SK-N-SH treated with all-trans-retinoic acid at 6 μM for 48 hours (cell line): ENCODE data around the gene AIG1.

ENCODE experiments used
- ATAC-seq: fragments of 200-7000 bp; cut with Tn5 transposase; 3 replicates; pipeline ENCODE4 v1.9.1; 2020; ENCODE audit warnings: mild to moderate bottlenecking, moderate library complexity
- ARNTL ChIP-seq: fragments of 450-650 bp; formaldehyde crosslinking; IDR thresholded peaks from 2 replicates; pipeline ENCODE4 v1.5.0; 2020; ENCODE audit warnings: low read depth, mild to moderate bottlenecking, moderate library complexity, borderline replicate concordance
- BACH2 ChIP-seq: fragments of 250-450 bp; sonication (Bioruptor Pico); IDR thresholded peaks from 2 replicates; pipeline ENCODE4 v1.9.0; 2021; ENCODE audit warnings: mild to moderate bottlenecking, borderline replicate concordance
- CSDC2 ChIP-seq: fragments of 250-450 bp; sonication (Bioruptor Pico); IDR thresholded peaks from 2 replicates; pipeline ENCODE4 v1.5.0; 2020; ENCODE audit warnings: mild to moderate bottlenecking, moderate library complexity
- CSRNP3 ChIP-seq: fragments of 250-450 bp; sonication (Bioruptor Pico); IDR thresholded peaks from 2 replicates; pipeline ENCODE4 v1.5.1; 2021; ENCODE audit warnings: mild to moderate bottlenecking, moderate library complexity
- ESRRG ChIP-seq: fragments of 250-450 bp; sonication (Bioruptor Pico); IDR thresholded peaks from 2 replicates; pipeline ENCODE4 v1.6.1; 2021; ENCODE audit warnings: mild to moderate bottlenecking
- GLIS3 ChIP-seq: fragments of 250-450 bp; sonication (Bioruptor Pico); IDR thresholded peaks from 2 replicates; pipeline ENCODE4 v1.5.0; 2020; ENCODE audit warnings: mild to moderate bottlenecking, moderate library complexity
- ISL1 ChIP-seq: fragments of 250-450 bp; sonication (Bioruptor Pico); IDR thresholded peaks from 2 replicates; pipeline ENCODE4 v2.1.2; 2022; ENCODE audit warnings: mild to moderate bottlenecking, moderate library complexity
- OSR1 ChIP-seq: fragments of 250-450 bp; sonication (Bioruptor Pico); IDR thresholded peaks from 2 replicates; pipeline ENCODE4 v1.8.0; 2022; ENCODE audit warnings: moderate library complexity, mild to moderate bottlenecking, inconsistent platforms
- PPARA ChIP-seq: fragments of 250-450 bp; sonication (Bioruptor Pico); IDR thresholded peaks from 2 replicates; pipeline ENCODE4 v1.5.0; 2020; ENCODE audit warnings: mild to moderate bottlenecking, borderline replicate concordance
- SNAI2 ChIP-seq: fragments of 250-450 bp; sonication (Bioruptor Pico); IDR thresholded peaks from 2 replicates; pipeline ENCODE4 v1.5.0; 2020; ENCODE audit warnings: mild to moderate bottlenecking, moderate library complexity
- TCF4 ChIP-seq: fragments of 250-450 bp; sonication (Bioruptor Pico); IDR thresholded peaks from 2 replicates; pipeline ENCODE4 v1.8.0; 2021; ENCODE audit warnings: mild to moderate bottlenecking, moderate library complexity, borderline replicate concordance
- TOX ChIP-seq: fragments of 250-450 bp; sonication (Bioruptor Pico); IDR thresholded peaks from 2 replicates; pipeline ENCODE4 v1.8.0; 2021; ENCODE audit warnings: mild to moderate bottlenecking, moderate library complexity, borderline replicate concordance
- ZFP3 ChIP-seq: fragments of 250-450 bp; sonication (Bioruptor Pico); IDR thresholded peaks from 2 replicates; pipeline ENCODE4 v1.5.0; 2020; ENCODE audit warnings: mild to moderate bottlenecking, moderate library complexity
- ZFP30 ChIP-seq: fragments of 450-650 bp; formaldehyde crosslinking; IDR thresholded peaks from 2 replicates; pipeline ENCODE4 v1.5.0; 2022; ENCODE audit warnings: mild to moderate bottlenecking, moderate library complexity
- ZNF565 ChIP-seq: fragments of 450-650 bp; formaldehyde crosslinking; conservative IDR thresholded peaks from 2 replicates; pipeline ENCODE4 v1.5.0; 2020; ENCODE audit warnings: low read depth, mild to moderate bottlenecking, moderate library complexity
- ZNF70 ChIP-seq: fragments of 450-650 bp; formaldehyde crosslinking; IDR thresholded peaks from 2 replicates; pipeline ENCODE4 v1.5.0; 2020; ENCODE audit warnings: mild to moderate bottlenecking, moderate library complexity
- ZNF8 ChIP-seq: fragments of 450-650 bp; formaldehyde crosslinking; IDR thresholded peaks from 2 replicates; pipeline ENCODE4 v1.5.0; 2020; ENCODE audit warnings: mild to moderate bottlenecking, moderate library complexity
- TF ChIP-seq, protein P1 (sequence below): fragments of 250-450 bp; sonication (Bioruptor Pico); IDR thresholded peaks from 2 replicates; pipeline ENCODE4 v1.8.0; 2020; ENCODE audit warnings: mild to moderate bottlenecking, moderate library complexity, borderline replicate concordance
- TF ChIP-seq, protein P2 (sequence below): fragments of 250-450 bp; sonication (Bioruptor Pico); IDR thresholded peaks from 2 replicates; pipeline ENCODE4 v1.5.0; 2020; ENCODE audit warnings: mild to moderate bottlenecking, moderate library complexity
- TF ChIP-seq, protein P3 (sequence below): fragments of 250-450 bp; sonication (Bioruptor Pico); IDR thresholded peaks from 2 replicates; pipeline ENCODE4 v1.8.0; 2021; ENCODE audit warnings: low read depth, mild to moderate bottlenecking, moderate library complexity, borderline replicate concordance
- TF ChIP-seq, protein P4 (sequence below): fragments of 250-450 bp; sonication (Bioruptor Pico); IDR thresholded peaks from 2 replicates; pipeline ENCODE4 v1.5.1; 2020; ENCODE audit warnings: low read depth, mild to moderate bottlenecking, moderate library complexity

AIG1 gene

DNA sequence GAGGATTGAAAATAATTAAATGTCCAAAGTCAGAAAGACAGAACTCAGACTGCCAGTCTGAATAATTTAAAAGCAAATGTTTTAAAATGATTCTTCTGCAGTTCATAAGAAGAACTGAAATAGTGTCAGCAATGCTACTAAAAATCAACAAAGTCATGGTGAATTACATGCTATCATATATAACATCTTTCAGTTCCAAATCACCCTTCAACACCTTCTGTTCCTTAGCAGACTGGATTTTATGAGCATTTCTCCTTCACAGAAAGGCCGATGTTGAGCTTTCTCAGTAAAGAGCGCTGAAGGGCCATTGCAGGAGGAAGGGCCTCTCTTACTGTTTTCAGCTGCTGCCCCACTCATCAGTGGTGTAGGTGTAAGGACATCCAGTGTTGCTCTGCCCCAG, 63.3 kb downstream of the AIG1 start (continued):
- TF ChIP-seq, protein P1, sequence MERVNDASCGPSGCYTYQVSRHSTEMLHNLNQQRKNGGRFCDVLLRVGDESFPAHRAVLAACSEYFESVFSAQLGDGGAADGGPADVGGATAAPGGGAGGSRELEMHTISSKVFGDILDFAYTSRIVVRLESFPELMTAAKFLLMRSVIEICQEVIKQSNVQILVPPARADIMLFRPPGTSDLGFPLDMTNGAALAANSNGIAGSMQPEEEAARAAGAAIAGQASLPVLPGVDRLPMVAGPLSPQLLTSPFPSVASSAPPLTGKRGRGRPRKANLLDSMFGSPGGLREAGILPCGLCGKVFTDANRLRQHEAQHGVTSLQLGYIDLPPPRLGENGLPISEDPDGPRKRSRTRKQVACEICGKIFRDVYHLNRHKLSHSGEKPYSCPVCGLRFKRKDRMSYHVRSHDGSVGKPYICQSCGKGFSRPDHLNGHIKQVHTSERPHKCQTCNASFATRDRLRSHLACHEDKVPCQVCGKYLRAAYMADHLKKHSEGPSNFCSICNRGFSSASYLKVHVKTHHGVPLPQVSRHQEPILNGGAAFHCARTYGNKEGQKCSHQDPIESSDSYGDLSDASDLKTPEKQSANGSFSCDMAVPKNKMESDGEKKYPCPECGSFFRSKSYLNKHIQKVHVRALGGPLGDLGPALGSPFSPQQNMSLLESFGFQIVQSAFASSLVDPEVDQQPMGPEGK (CRISPR knock-in tag), result no peak
- TF ChIP-seq, all 23 proteins: peak for 0

DNA sequence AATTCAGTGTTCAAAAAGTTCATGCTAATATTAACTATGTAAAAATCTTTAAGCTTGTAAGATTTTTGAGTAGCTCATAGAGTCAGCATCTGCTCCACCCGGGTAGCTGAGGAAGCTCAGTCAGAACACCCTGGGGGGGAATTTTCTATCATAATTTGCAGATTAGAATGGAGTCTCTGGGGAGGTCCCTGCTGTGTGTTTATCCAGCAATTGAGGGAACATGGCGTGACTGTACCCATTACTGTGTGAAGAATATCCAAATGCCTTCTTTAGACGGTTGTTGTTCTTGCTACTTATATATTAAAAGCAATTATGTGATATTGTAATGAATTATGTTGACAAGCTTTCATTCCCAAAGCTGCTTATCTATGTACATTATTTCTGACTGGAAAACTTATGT, 64.8 kb downstream of the AIG1 start:
- no peak for ATAC-seq
- TF ChIP-seq CSRNP3 (CRISPR knock-in tag), result no peak
- TF ChIP-seq TOX (CRISPR knock-in tag), result no peak
- TF ChIP-seq GLIS3, result no peak
- TF ChIP-seq OSR1 (CRISPR knock-in tag), result no peak
- no peak for TF ChIP-seq ESRRG (CRISPR knock-in tag)

- TF ChIP-seq, protein P2, sequence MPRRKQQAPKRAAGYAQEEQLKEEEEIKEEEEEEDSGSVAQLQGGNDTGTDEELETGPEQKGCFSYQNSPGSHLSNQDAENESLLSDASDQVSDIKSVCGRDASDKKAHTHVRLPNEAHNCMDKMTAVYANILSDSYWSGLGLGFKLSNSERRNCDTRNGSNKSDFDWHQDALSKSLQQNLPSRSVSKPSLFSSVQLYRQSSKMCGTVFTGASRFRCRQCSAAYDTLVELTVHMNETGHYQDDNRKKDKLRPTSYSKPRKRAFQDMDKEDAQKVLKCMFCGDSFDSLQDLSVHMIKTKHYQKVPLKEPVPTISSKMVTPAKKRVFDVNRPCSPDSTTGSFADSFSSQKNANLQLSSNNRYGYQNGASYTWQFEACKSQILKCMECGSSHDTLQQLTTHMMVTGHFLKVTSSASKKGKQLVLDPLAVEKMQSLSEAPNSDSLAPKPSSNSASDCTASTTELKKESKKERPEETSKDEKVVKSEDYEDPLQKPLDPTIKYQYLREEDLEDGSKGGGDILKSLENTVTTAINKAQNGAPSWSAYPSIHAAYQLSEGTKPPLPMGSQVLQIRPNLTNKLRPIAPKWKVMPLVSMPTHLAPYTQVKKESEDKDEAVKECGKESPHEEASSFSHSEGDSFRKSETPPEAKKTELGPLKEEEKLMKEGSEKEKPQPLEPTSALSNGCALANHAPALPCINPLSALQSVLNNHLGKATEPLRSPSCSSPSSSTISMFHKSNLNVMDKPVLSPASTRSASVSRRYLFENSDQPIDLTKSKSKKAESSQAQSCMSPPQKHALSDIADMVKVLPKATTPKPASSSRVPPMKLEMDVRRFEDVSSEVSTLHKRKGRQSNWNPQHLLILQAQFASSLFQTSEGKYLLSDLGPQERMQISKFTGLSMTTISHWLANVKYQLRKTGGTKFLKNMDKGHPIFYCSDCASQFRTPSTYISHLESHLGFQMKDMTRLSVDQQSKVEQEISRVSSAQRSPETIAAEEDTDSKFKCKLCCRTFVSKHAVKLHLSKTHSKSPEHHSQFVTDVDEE (CRISPR knock-in tag), result no peak
- peak; percentile 38; the same call in 1 of the 2 replicates for TF ChIP-seq ISL1
- TF ChIP-seq ZFP3 (CRISPR knock-in tag), result no peak
- TF ChIP-seq PPARA (CRISPR knock-in tag), result no peak
- ATAC-seq, result peak; percentile 44
These were observed 65.3 kb downstream of the AIG1 start for GRCh38 chr6:143125864-143126573.

DNA sequence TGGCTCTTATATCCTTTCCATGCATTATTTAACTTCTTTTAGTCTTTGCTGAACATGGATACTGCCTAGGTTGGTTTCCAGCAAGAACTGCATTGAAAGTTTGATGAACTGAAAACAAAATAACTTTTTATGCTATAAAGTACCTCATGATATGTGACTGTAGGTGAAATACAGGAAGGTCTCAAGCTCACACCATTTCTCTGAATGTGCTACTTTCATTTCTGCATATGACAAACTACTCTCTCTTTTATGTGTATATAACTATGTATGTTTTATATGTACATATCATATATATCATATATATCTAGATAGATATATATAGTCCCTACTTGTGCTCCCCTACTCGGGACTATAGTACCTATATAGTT, 65.9 kb downstream of the AIG1 start:
- TF ChIP-seq CSDC2 (CRISPR knock-in tag) (no peak), BACH2 (CRISPR knock-in tag) (no peak), ZNF8 (CRISPR knock-in tag) (no peak), CSRNP3 (CRISPR knock-in tag) (no peak), ARNTL (CRISPR knock-in tag) (no peak), ZNF70 (CRISPR knock-in tag) (no peak), TCF4 (CRISPR knock-in tag) (no peak), OSR1 (CRISPR knock-in tag) (no peak), ZFP30 (CRISPR knock-in tag) (no peak), SNAI2 (no peak), ZNF565 (CRISPR knock-in tag) (no peak), ISL1 (no peak)
- TF ChIP-seq, protein P2 (CRISPR knock-in tag), result no peak
- TF ChIP-seq, protein P3, sequence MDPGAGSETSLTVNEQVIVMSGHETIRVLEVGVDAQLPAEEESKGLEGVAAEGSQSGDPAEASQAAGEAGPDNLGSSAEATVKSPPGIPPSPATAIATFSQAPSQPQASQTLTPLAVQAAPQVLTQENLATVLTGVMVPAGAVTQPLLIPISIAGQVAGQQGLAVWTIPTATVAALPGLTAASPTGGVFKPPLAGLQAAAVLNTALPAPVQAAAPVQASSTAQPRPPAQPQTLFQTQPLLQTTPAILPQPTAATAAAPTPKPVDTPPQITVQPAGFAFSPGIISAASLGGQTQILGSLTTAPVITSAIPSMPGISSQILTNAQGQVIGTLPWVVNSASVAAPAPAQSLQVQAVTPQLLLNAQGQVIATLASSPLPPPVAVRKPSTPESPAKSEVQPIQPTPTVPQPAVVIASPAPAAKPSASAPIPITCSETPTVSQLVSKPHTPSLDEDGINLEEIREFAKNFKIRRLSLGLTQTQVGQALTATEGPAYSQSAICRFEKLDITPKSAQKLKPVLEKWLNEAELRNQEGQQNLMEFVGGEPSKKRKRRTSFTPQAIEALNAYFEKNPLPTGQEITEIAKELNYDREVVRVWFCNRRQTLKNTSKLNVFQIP (CRISPR knock-in tag), result no peak
- TF ChIP-seq, protein P4, sequence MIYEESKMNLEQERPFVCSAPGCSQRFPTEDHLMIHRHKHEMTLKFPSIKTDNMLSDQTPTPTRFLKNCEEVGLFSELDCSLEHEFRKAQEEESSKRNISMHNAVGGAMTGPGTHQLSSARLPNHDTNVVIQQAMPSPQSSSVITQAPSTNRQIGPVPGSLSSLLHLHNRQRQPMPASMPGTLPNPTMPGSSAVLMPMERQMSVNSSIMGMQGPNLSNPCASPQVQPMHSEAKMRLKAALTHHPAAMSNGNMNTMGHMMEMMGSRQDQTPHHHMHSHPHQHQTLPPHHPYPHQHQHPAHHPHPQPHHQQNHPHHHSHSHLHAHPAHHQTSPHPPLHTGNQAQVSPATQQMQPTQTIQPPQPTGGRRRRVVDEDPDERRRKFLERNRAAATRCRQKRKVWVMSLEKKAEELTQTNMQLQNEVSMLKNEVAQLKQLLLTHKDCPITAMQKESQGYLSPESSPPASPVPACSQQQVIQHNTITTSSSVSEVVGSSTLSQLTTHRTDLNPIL (CRISPR knock-in tag), result no peak
- no peak for ATAC-seq
